Activated B cell treated with CpG ODN at 0.5 μM for 24 hours (primary cell): ENCODE results near the gene EFCAB8. TPM values are rescaled to one million over a fixed set of nuclear protein-coding genes. Genes with fewer than 3 reads are reported as not detected.

Source experiments
- ATAC-seq: fragments of 200-7000 bp; cut with Tn5 transposase; one replicate; pipeline ENCODE4 v1.10.0; 2021; ENCODE audit warnings: low read depth, mild to moderate bottlenecking, moderate library complexity
- CTCF ChIA-PET: fragments of 350-600 bp; sonication (Branson Sonifier 250); formaldehyde crosslinking; loops from one replicate; lab custom pipeline; 2021; ENCODE audit warnings: antibody characterized with exemption; lab: Charles Lee
- POLR2A ChIA-PET: fragments of 350-600 bp; sonication (Branson Sonifier 250); formaldehyde crosslinking; loops from one replicate; lab custom pipeline; 2021; ENCODE audit warnings: antibody characterized with exemption; lab: Charles Lee
- DNase-seq: peaks from one replicate; pipeline ENCODE4 v3.0.0; 2022
- H3K27ac Mint-ChIP-seq: one replicate; pipeline ENCODE4 v1.8.0; 2020; ENCODE audit warnings: mixed read lengths
- H3K27me3 Mint-ChIP-seq: one replicate; pipeline ENCODE4 v1.8.0; 2021; ENCODE audit warnings: mixed read lengths
- H3K36me3 Mint-ChIP-seq: one replicate; pipeline ENCODE4 v1.8.0; 2021; ENCODE audit warnings: low read depth, mixed read lengths
- H3K4me1 Mint-ChIP-seq: one replicate; pipeline ENCODE4 v1.8.0; 2021; ENCODE audit warnings: mixed read lengths
- H3K4me3 Mint-ChIP-seq: one replicate; pipeline ENCODE4 v1.8.0; 2020; ENCODE audit warnings: mild to moderate bottlenecking, mixed read lengths
- H3K9me3 Mint-ChIP-seq: one replicate; pipeline ENCODE4 v1.8.0; 2020; ENCODE audit warnings: mixed read lengths
- CTCF ChIP-seq: fragments of 200-600 bp; IDR thresholded peaks from one replicate; pipeline ENCODE4 v1.8.0; 2022; ENCODE audit warnings: antibody characterized with exemption, mild to moderate bottlenecking
- intact Hi-C: fragments of 100-400 bp; cut with micrococcal nuclease; formaldehyde crosslinking; loops from one replicate; pipeline ENCODE4 v1.15.1; 2024
- total RNA-seq: library from RNA; stranded (reverse); gene quantifications from 2 replicates; pipeline ENCODE4 v1.2.3, GENCODE V29; 2022

The EFCAB8 gene
- total RNA-seq, 1 donor from 2014 or later: 0.71 TPM

- intact Hi-C loops: no loop called here
Measured at GRCh38 chr20:32828029-32828680, 30.6 kb upstream of the EFCAB8 start.

GRCh38 chr20:32829311-32830005 lies 29.3 kb upstream of the EFCAB8 start:
- Mint-ChIP-seq H3K36me3 (peaks cover 82% of the 10 kb centered on the region), H3K27ac (no peak overlapping the region), H3K4me3 (no peak overlapping the region), H3K9me3 (no peaks in the 10 kb centered on the region), H3K27me3 (no peaks in the 10 kb centered on the region), H3K4me1 (peaks cover 11% of the 10 kb centered on the region)
- ATAC-seq (no peak), DNase-seq (no peak)
- POLR2A ChIA-PET: interaction anchor here (1.3 to 1.6 kb wide), 2 partner anchors 9 to 86 kb away, joined by 4 to 6 read pairs; partner anchors contain the start of genes COMMD7 and MAPRE1
- no peak for TF ChIP-seq CTCF
- intact Hi-C loops: loop anchor here (5.0 kb wide), 1 partner anchor 37 kb away; no protein-coding TSS in a partner anchor
- CTCF ChIA-PET: interaction anchor here (0.7 to 0.9 kb wide), 2 partner anchors 9 to 40 kb away, joined by 3 read pairs; no protein-coding TSS in a partner anchor

More at GRCh38 chr20:32828029-32828680, 30.6 kb upstream of the EFCAB8 start:
- Mint-ChIP-seq H3K27me3 (no peaks in the 10 kb centered on the region), H3K27ac (no peak overlapping the region), H3K4me3 (no peak overlapping the region), H3K36me3 (peaks cover 72% of the 10 kb centered on the region), H3K9me3 (no peaks in the 10 kb centered on the region), H3K4me1 (peaks cover 22% of the 10 kb centered on the region)
- no peak for ATAC-seq
- POLR2A ChIA-PET: interaction anchor here (0.7 kb wide), 1 partner anchor 9 kb away, joined by 4 read pairs; no protein-coding TSS in a partner anchor
- CTCF ChIA-PET: no interaction called here
- no peak for TF ChIP-seq CTCF
- DNase-seq: no peak

- ATAC-seq (no peak), DNase-seq (no peak)
- Mint-ChIP-seq H3K27ac (no peak overlapping the region), H3K36me3 (peaks cover 86% of the 10 kb centered on the region), H3K27me3 (no peaks in the 10 kb centered on the region), H3K9me3 (no peaks in the 10 kb centered on the region), H3K4me3 (no peak overlapping the region), H3K4me1 (peaks cover 9% of the 10 kb centered on the region)
- no peak for TF ChIP-seq CTCF
- ChIA-PET POLR2A (interaction anchor here (1.3 to 1.6 kb wide), 2 partner anchors 10 to 87 kb away, joined by 4 to 6 read pairs; partner anchors contain the start of genes COMMD7 and MAPRE1), CTCF (interaction anchor here (0.7 to 0.9 kb wide), 2 partner anchors 10 to 41 kb away, joined by 3 read pairs; no protein-coding TSS in a partner anchor)
- intact Hi-C loops: loop anchor here (5.0 kb wide), 1 partner anchor 38 kb away; no protein-coding TSS in a partner anchor
Measured at GRCh38 chr20:32830437-32830836, 28.3 kb upstream of the EFCAB8 start.

DNA sequence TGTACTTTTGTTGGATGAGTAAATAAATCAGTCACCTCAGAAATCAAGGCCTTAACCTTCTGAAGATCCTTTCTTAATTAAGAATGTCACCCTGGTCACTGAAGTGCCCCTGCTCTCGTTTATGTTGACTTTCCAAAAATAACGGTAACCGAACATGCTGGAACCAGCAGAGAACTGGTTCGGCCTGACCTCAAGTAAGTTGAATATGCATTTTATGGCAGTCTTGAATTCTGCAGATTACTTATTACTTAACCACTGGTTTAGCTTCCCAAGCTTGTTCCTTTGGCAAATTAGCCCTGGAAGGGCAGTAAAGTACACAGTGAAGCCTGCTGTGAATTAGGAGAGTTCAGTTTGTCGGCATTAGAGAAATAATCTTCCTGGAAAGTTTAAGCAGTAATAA lies 26.7 kb upstream of the EFCAB8 start:
- Mint-ChIP-seq H3K27ac (no peak overlapping the region), H3K36me3 (peaks cover 87% of the 10 kb centered on the region), H3K4me1 (peaks cover 9% of the 10 kb centered on the region), H3K27me3 (no peaks in the 10 kb centered on the region), H3K9me3 (no peaks in the 10 kb centered on the region), H3K4me3 (no peak overlapping the region)
- POLR2A ChIA-PET: no interaction called here
- no peak for ATAC-seq
- TF ChIP-seq CTCF: no peak
- no peak for DNase-seq
- intact Hi-C loops: loop anchor here (5.0 kb wide), 1 partner anchor 40 kb away; no protein-coding TSS in a partner anchor
- CTCF ChIA-PET: no interaction called here

DNA sequence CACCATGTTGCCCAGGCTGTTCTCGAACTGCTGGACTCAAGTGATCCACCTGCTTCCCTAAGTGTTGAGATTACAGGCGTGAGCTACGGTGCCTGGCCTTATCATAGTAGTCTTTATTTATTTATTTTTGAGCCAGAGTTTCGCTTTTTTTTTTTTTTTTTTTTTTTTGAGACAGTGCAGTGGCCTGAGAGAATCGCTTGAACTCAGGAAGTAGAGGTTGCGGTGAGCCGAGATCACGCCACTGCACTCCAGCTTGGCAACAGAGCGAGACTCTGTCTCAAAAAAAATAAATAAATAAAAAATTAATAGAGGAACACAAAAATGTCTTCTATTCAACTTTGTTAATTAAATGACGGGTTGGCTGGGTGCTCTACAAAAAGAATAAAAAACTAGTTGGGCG lies 26.1 kb upstream of the EFCAB8 start:
- H3K36me3 Mint-ChIP-seq: peaks cover 86% of the 10 kb centered on the region

More for the DNA sequence above, 26.1 kb upstream of the EFCAB8 start:
- Mint-ChIP-seq H3K27me3 (no peaks in the 10 kb centered on the region), H3K9me3 (no peaks in the 10 kb centered on the region), H3K4me1 (peaks cover 9% of the 10 kb centered on the region), H3K4me3 (no peak overlapping the region), H3K27ac (no peak overlapping the region)
- TF ChIP-seq CTCF: no peak
- CTCF ChIA-PET: no interaction called here
- intact Hi-C loops: loop anchor here (5.0 kb wide), 1 partner anchor 40 kb away; no protein-coding TSS in a partner anchor
- DNase-seq (no peak), ATAC-seq (no peak)
- POLR2A ChIA-PET: no interaction called here
